ENCODE measurements around the gene DUOXA2. TPM values are rescaled to one million over a fixed set of nuclear protein-coding genes. Genes with fewer than 3 reads are reported as not detected.

The DUOXA2 gene
- total and polyA plus RNA-seq, 2 donors (not counting 1 experiment from before 2014, with no cell fraction given) = not detected

DNA sequence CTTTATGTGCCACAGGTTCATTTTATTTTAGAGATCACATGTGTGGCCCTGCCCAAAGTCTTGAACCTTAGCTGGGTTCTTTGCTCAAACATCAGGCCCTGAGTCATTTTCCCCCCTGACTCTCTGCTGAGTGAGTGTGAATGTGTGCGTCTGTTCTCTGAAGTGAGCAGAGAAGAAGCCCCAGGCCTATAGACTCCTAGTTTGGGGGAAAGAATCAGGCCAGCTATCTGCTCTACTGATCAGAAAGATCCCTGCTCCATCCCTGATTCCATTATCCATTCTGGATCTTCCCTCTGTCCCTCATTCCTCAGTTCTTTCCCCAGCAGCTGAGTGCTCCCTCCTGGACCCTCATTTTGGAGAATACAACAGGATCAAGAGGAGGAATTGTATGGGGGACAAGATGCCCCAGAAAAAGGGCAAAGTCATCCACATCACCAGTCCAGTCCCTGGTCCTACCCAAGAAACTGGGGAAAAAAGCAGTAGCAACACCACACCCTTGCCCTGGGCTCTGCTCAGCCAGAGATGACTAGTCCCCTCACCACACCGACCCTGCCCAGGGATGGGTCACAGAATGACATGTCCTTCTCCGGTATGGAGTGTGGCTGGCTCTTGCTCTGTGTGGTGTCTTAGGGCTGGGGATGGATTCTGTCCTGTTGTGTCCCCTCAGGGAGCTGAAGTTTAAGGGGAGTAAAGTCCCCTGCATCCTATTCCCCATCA, 18.9 kb downstream of the DUOXA2 start:
- peaks cover 65% of the 10 kb centered on the region for H3K27me3 ChIP-seq (ENCODE audit: control insufficient read depth, insufficient read depth, low read length)
- H4K20me1 ChIP-seq (ENCODE audit: control insufficient read depth, extremely low read depth, insufficient read depth, low read length) = no peaks in the 10 kb centered on the region
- no peak overlapping the region for H3K4me3 ChIP-seq (replicated peaks in 1 of 4; ENCODE audit: control extremely low read depth in 1 of 4, insufficient read depth in 1 of 4, low read depth in 3 of 4, low read length in 4 of 4)
- H2AFZ ChIP-seq (ENCODE audit: low read length) = no peak overlapping the region
- no peaks in the 10 kb centered on the region for H3K9me3 ChIP-seq (ENCODE audit: control insufficient read depth, insufficient read depth, low read depth, low read length)
- no peaks in the 10 kb centered on the region for H3K79me2 ChIP-seq (ENCODE audit: control insufficient read depth, insufficient read depth, low read length)
- no peak overlapping the region for H3K9ac ChIP-seq (ENCODE audit: insufficient read depth, low read length)
- no peaks in the 10 kb centered on the region for H3K4me1 ChIP-seq (ENCODE audit: control insufficient read depth, extremely low read depth, insufficient read depth, low read length)
- no peak overlapping the region for H3K4me2 ChIP-seq (ENCODE audit: extremely low read depth, insufficient read depth, low read length)
- H3K36me3 ChIP-seq (ENCODE audit: control insufficient read depth, insufficient read depth, low read length) = no peaks in the 10 kb centered on the region
- no peak for DNase-seq (ENCODE audit: low read depth in 2 of 2)
- no peak overlapping the region for H3K27ac ChIP-seq (ENCODE audit: insufficient read depth, low read length)
- TF ChIP-seq EZH2 (IDR thresholded peaks at IDR 0.05; ENCODE audit: low read length, missing control alignments) = no peak
- TF ChIP-seq, protein P1, sequence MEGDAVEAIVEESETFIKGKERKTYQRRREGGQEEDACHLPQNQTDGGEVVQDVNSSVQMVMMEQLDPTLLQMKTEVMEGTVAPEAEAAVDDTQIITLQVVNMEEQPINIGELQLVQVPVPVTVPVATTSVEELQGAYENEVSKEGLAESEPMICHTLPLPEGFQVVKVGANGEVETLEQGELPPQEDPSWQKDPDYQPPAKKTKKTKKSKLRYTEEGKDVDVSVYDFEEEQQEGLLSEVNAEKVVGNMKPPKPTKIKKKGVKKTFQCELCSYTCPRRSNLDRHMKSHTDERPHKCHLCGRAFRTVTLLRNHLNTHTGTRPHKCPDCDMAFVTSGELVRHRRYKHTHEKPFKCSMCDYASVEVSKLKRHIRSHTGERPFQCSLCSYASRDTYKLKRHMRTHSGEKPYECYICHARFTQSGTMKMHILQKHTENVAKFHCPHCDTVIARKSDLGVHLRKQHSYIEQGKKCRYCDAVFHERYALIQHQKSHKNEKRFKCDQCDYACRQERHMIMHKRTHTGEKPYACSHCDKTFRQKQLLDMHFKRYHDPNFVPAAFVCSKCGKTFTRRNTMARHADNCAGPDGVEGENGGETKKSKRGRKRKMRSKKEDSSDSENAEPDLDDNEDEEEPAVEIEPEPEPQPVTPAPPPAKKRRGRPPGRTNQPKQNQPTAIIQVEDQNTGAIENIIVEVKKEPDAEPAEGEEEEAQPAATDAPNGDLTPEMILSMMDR (conservative IDR thresholded peaks at IDR 0.05 in 1 of 2, IDR thresholded peaks at IDR 0.05 in 1 of 2; ENCODE audit: low read depth in 1 of 2, low read length in 2 of 2) = no peak

DNA sequence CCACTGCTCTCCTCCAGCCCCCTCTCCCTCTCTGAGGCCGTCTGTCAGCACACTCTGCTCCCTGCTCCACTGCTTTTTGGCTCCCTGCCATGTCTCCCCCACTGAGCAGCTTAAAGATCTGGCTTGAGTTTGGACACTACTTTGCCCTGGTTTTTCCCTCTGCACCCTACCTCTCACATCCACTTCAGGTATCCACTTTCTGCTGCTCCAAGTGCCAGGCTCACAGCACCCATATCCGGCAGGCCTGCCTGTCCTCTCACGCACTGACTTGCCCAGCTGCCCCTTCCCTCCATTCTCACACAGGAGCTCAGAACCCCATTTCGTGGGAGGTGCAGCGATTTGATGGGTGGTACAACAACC, 19.4 kb downstream of the DUOXA2 start:
- H3K79me2 ChIP-seq (ENCODE audit: control insufficient read depth, insufficient read depth, low read length) = no peaks in the 10 kb centered on the region
- H3K9ac ChIP-seq (ENCODE audit: insufficient read depth, low read length) = no peak overlapping the region
- TF ChIP-seq, protein P1 (conservative IDR thresholded peaks at IDR 0.05 in 1 of 2, IDR thresholded peaks at IDR 0.05 in 1 of 2; ENCODE audit: low read depth in 1 of 2, low read length in 2 of 2) = no peak
- TF ChIP-seq EZH2 (IDR thresholded peaks at IDR 0.05; ENCODE audit: low read length, missing control alignments) = peak; percentile 24
- H3K9me3 ChIP-seq (ENCODE audit: control insufficient read depth, insufficient read depth, low read depth, low read length) = no peaks in the 10 kb centered on the region
- H2AFZ ChIP-seq (ENCODE audit: low read length) = no peak overlapping the region
- no peak overlapping the region for H3K4me2 ChIP-seq (ENCODE audit: extremely low read depth, insufficient read depth, low read length)
- H3K4me1 ChIP-seq (ENCODE audit: control insufficient read depth, extremely low read depth, insufficient read depth, low read length) = no peaks in the 10 kb centered on the region
- H3K4me3 ChIP-seq (replicated peaks in 1 of 4; ENCODE audit: control extremely low read depth in 1 of 4, insufficient read depth in 1 of 4, low read depth in 3 of 4, low read length in 4 of 4) = no peak overlapping the region
- DNase-seq (ENCODE audit: low read depth in 2 of 2) = no peak
- H4K20me1 ChIP-seq (ENCODE audit: control insufficient read depth, extremely low read depth, insufficient read depth, low read length) = no peaks in the 10 kb centered on the region
- no peak overlapping the region for H3K27ac ChIP-seq (ENCODE audit: insufficient read depth, low read length)
- H3K27me3 ChIP-seq (ENCODE audit: control insufficient read depth, insufficient read depth, low read length) = peaks cover 60% of the 10 kb centered on the region
- H3K36me3 ChIP-seq (ENCODE audit: control insufficient read depth, insufficient read depth, low read length) = no peaks in the 10 kb centered on the region

DNA sequence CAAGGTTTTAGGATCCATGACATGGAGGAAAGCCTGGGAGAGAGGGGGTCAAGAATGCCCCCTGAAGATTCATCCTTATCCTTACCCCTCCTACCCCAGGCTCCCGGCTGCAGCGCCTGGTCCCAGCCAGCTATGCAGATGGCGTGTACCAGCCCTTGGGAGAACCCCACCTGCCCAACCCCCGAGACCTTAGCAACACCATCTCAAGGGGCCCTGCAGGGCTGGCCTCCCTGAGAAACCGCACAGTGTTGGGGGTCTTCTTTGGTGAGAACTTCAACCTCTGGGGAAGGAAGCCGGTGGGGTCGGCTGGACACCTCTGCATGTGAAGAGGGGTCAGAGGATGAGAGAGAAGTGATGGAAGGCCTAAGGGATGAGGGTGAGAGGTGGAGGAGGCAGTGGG, 19.9 kb downstream of the DUOXA2 start:
- H3K9me3 ChIP-seq (ENCODE audit: control insufficient read depth, insufficient read depth, low read depth, low read length) = no peaks in the 10 kb centered on the region
- no peaks in the 10 kb centered on the region for H3K4me1 ChIP-seq (ENCODE audit: control insufficient read depth, extremely low read depth, insufficient read depth, low read length)
- H2AFZ ChIP-seq (ENCODE audit: low read length) = no peak overlapping the region
- no peak overlapping the region for H3K4me2 ChIP-seq (ENCODE audit: extremely low read depth, insufficient read depth, low read length)
- TF ChIP-seq EZH2 (IDR thresholded peaks at IDR 0.05; ENCODE audit: low read length, missing control alignments) = no peak
- TF ChIP-seq, protein P1 (conservative IDR thresholded peaks at IDR 0.05 in 1 of 2, IDR thresholded peaks at IDR 0.05 in 1 of 2; ENCODE audit: low read depth in 1 of 2, low read length in 2 of 2) = no peak
- no peak for DNase-seq (ENCODE audit: low read depth in 2 of 2)
- no peak overlapping the region for H3K4me3 ChIP-seq (replicated peaks in 1 of 4; ENCODE audit: control extremely low read depth in 1 of 4, insufficient read depth in 1 of 4, low read depth in 3 of 4, low read length in 4 of 4)
- H3K27me3 ChIP-seq (ENCODE audit: control insufficient read depth, insufficient read depth, low read length) = peaks cover 55% of the 10 kb centered on the region
- no peaks in the 10 kb centered on the region for H3K36me3 ChIP-seq (ENCODE audit: control insufficient read depth, insufficient read depth, low read length)
- no peaks in the 10 kb centered on the region for H4K20me1 ChIP-seq (ENCODE audit: control insufficient read depth, extremely low read depth, insufficient read depth, low read length)
- H3K27ac ChIP-seq (ENCODE audit: insufficient read depth, low read length) = no peak overlapping the region
- H3K9ac ChIP-seq (ENCODE audit: insufficient read depth, low read length) = no peak overlapping the region
- H3K79me2 ChIP-seq (ENCODE audit: control insufficient read depth, insufficient read depth, low read length) = no peaks in the 10 kb centered on the region
